Vagina (tissue), 2 donors: ENCODE measurements around the gene TMEM255B. TPM values are rescaled to one million over a fixed set of nuclear protein-coding genes. Genes with fewer than 3 reads are reported as not detected.
A peak's percentile ranks its signal among the peaks of the same experiment; 100 is the strongest.

Source experiments
- DNase-seq, 2 donors: peaks; one replicate each; pipeline ENCODE4 v3.0.0-alpha.2; 2017; ENCODE audit errors: extremely low spot score in 2 of 2
- H3K27ac ChIP-seq: fragments of 200-600 bp; sonication (generic); one replicate; pipeline ENCODE4 v1.5.1; 2019
- H3K27me3 ChIP-seq: fragments of 200-600 bp; sonication (generic); one replicate; pipeline ENCODE4 v1.5.1; 2019
- H3K36me3 ChIP-seq, 2 donors: fragments of 200-600 bp; sonication (generic); one replicate each; pipeline ENCODE4 v1.5.1; 2017 to 2019
- H3K4me1 ChIP-seq: fragments of 200-600 bp; sonication (generic); one replicate; pipeline ENCODE4 v1.5.1; 2019
- H3K4me3 ChIP-seq, 2 donors: fragments of 200-600 bp; sonication (generic); 1 replicate in 1 of 2; 2 replicates in 1 of 2; pipeline ENCODE4 v1.5.1; 2016 to 2019
- H3K9me3 ChIP-seq: fragments of 200-600 bp; sonication (generic); one replicate; pipeline ENCODE4 v1.5.1; 2019
- POLR2A ChIP-seq, 2 donors: fragments of 450-650 bp; IDR thresholded peaks; one replicate each; pipeline ENCODE4 v1.6.1; 2017; ENCODE audit warnings: antibody characterized with exemption in 2 of 2, mild to moderate bottlenecking in 2 of 2, moderate library complexity in 2 of 2
- POLR2AphosphoS5 ChIP-seq, 2 donors: sonication (generic); formaldehyde crosslinking; IDR thresholded peaks; one replicate each; pipeline ENCODE4 v1.9.0; 2017; ENCODE audit warnings: antibody characterized with exemption in 2 of 2, mild to moderate bottlenecking in 2 of 2, low read depth in 1 of 2; ENCODE audit not compliant: insufficient read depth in 1 of 2
- intact Hi-C: fragments of 100-400 bp; cut with DNase I; formaldehyde crosslinking; loops from one replicate; pipeline ENCODE4 v1.15.1; 2023
- total RNA-seq: library from RNA; depleted of rRNA; stranded (reverse); fragments of >200 nt; gene quantifications from one replicate; pipeline ENCODE4 v1.2.3, GENCODE V29; 2016
- TF ChIP-seq, protein P1 (sequence below), 3 experiments: fragments of 450-650 bp in 2 of 3; fragments of 200-600 bp in 1 of 3; sonication (generic) in 1 of 3; IDR thresholded peaks; one replicate each; pipeline ENCODE4 v1.5.1; 2017 to 2019; ENCODE audit warnings: antibody characterized with exemption in 3 of 3, mild to moderate bottlenecking in 2 of 3, moderate library complexity in 2 of 3

Gene TMEM255B
- total RNA-seq, 1 donor from 2014 or later, result 6.4 TPM

DNA sequence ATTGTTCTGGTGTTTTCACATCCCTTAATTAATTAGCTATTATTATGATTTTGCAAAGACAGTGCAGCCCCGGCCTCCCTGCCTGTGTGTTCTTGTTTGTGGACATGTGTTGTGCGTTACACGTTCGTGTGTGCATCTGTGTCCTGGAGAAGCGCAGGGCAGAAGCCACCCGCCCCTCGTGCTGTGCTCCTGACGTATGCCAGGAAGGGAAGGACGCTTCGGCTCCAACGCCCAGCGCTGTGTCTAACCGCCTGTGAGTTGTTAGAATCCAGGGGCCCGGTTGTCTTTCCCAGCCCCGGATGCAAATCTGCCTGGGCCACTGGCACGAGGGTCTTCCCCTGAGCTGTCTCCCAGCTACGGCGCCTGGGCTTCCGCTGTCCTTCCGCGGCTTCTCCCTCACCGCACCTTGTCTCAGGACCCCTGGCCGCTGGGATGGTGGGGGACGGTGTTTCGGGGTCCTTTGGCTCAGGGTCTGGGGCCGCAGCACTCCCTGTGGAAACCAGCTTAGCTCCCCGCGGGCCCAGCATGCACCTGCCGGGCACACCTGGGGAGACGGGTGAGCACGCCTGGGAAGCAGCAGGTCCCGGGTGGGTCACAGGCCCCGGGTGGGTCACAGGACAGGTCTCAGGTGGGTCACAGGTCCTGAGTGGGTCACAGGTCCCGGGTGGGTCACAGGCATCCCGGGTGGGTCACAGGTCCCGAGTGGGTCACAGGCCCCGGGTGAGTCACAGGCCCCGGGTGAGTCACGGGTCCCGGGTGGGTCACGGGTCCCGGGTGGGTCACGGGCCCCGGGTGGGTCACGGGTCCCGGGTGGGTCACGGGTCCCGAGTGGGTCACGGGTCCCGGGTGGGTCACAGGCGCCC is 53.4 kb downstream of the TMEM255B start:
- DNase-seq, result no peak
- H3K4me1 ChIP-seq, result peaks cover 12% of the 10 kb centered on the region
- H3K27me3 ChIP-seq, result no peaks in the 10 kb centered on the region
- intact Hi-C loops, result loop anchor here (5.0 kb wide), 1 partner anchor 415 kb away; no protein-coding TSS in a partner anchor
- TF ChIP-seq, protein P1, sequence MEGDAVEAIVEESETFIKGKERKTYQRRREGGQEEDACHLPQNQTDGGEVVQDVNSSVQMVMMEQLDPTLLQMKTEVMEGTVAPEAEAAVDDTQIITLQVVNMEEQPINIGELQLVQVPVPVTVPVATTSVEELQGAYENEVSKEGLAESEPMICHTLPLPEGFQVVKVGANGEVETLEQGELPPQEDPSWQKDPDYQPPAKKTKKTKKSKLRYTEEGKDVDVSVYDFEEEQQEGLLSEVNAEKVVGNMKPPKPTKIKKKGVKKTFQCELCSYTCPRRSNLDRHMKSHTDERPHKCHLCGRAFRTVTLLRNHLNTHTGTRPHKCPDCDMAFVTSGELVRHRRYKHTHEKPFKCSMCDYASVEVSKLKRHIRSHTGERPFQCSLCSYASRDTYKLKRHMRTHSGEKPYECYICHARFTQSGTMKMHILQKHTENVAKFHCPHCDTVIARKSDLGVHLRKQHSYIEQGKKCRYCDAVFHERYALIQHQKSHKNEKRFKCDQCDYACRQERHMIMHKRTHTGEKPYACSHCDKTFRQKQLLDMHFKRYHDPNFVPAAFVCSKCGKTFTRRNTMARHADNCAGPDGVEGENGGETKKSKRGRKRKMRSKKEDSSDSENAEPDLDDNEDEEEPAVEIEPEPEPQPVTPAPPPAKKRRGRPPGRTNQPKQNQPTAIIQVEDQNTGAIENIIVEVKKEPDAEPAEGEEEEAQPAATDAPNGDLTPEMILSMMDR (IDR thresholded peaks at IDR 0.05), result no peak
- no peak for TF ChIP-seq POLR2A (IDR thresholded peaks at IDR 0.05)
- no peak for TF ChIP-seq POLR2AphosphoS5 (IDR thresholded peaks at IDR 0.05; ENCODE audit: insufficient read depth in 1 of 2, low read depth in 1 of 2)
- H3K4me3 ChIP-seq, result no peak overlapping the region
- H3K36me3 ChIP-seq, result no peaks in the 10 kb centered on the region
- peak overlapping the region; percentile 6 for H3K27ac ChIP-seq
- no peaks in the 10 kb centered on the region for H3K9me3 ChIP-seq

DNA sequence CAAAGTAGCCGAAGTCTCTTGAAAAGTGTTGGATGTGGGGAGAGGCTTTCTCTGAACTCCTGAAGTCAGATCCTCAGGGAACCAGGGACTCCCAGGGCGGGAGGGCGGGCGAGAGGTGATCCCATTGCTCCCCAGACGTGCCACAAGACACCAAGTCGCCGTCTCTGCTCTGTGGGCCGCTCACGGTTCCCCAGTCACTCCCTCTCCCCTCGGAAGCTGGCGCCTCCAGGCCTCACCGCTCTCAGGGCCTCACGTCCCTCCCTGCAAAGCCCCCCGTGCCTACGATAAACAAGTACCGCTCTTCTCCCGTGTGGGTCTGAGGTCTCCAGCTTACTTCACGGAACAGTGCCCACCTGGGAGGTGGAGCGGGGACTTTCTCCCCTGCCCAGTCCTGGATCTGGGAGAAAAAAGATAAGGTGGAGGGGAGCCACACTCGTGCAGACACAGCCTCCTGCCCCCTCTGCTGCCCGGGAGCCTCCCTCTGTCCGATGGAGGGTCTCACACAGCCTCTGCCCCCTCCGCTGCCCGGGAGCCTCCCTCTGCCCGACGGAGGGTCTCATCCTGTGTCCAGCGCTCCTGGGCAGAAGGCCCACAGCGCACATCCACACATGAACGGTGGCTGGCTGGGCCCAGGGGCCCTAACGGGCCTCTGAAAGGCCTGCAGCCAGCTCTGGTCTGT is 54.2 kb downstream of the TMEM255B start:
- Histone ChIP-seq H3K4me1 (peaks cover 20% of the 10 kb centered on the region), H3K36me3 (no peaks in the 10 kb centered on the region), H3K27ac (peak overlapping the region; percentile 6), H3K27me3 (no peaks in the 10 kb centered on the region), H3K9me3 (no peaks in the 10 kb centered on the region), H3K4me3 (no peak overlapping the region)
- TF ChIP-seq POLR2AphosphoS5 (IDR thresholded peaks at IDR 0.05; ENCODE audit: insufficient read depth in 1 of 2, low read depth in 1 of 2) (no peak), POLR2A (IDR thresholded peaks at IDR 0.05) (no peak)
- TF ChIP-seq, protein P1 (IDR thresholded peaks at IDR 0.05), result no peak
- DNase-seq, result no peak
- intact Hi-C loops, result loop anchor here (5.0 kb wide), 1 partner anchor 414 kb away; no protein-coding TSS in a partner anchor

DNA sequence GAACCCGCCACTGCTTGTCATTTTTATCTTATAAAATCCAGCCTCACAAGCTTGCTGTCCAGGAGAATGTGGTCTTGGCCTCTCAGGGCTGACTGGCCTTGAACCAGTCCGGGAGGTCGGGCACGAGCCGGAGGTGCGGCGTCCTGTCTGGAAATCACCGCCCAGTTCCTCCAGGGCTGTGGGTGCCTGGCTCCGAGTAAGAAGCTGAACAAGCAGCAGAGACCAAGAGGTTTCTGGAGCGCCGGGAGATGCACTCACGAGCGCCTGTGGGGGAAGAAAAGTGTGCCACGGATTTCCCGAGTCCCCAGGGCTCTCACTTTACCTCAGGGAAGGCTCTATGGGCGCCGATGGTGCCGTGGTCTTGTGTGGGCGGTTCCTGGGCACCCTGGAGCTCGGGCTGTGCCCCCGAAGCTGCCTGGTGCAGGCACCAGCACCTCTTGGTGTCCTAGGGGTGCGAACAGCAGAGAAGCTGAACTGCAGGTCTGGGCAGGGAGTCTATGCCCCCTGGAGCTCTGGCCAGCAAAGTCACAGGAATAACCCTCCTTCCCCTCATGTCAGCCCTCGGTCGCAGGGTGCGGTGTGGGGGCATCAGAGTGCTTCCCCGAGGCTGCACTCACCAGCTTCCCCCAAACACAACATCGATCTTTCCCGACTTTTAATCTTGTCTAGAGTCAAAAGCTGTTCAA is 54.9 kb downstream of the TMEM255B start:
- Histone ChIP-seq H3K4me3 (no peak overlapping the region), H3K9me3 (no peaks in the 10 kb centered on the region), H3K4me1 (peaks cover 27% of the 10 kb centered on the region), H3K27me3 (no peaks in the 10 kb centered on the region), H3K27ac (peak overlapping the region; percentile 17), H3K36me3 (no peaks in the 10 kb centered on the region)
- intact Hi-C loops, result loop anchor here (5.0 kb wide), 1 partner anchor 413 kb away; no protein-coding TSS in a partner anchor
- no peak for DNase-seq
- TF ChIP-seq POLR2A (IDR thresholded peaks at IDR 0.05) (no peak), POLR2AphosphoS5 (IDR thresholded peaks at IDR 0.05; ENCODE audit: insufficient read depth in 1 of 2, low read depth in 1 of 2) (peak in 1 of 2 donors; percentile 12)

DNA sequence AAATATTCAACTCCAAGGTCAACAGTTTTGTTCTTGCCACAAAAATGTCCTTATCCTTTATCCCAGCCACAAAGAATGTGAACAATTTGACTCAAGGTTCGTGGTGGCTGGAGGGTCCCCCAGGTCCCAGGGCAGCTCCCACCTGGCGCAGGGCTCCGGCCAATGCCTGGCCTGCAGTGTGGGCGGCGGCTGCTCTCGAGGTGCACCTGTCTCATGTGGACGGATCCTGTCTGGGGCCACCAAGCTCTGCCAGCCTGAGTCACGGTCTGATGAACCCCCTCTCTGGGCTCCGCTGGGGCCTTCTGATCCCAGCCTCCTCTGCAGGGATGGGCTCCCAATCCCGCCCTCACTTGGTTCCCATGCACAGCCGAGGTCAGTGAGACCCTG is 55.4 kb downstream of the TMEM255B start:
- intact Hi-C loops, result loop anchor here (5.0 kb wide), 1 partner anchor 413 kb away; no protein-coding TSS in a partner anchor
- Histone ChIP-seq H3K4me1 (peaks cover 30% of the 10 kb centered on the region), H3K9me3 (no peaks in the 10 kb centered on the region), H3K4me3 (no peak overlapping the region), H3K27me3 (no peaks in the 10 kb centered on the region), H3K36me3 (no peaks in the 10 kb centered on the region), H3K27ac (no peak overlapping the region)
- DNase-seq, result no peak
- no peak for TF ChIP-seq POLR2A (IDR thresholded peaks at IDR 0.05)
- TF ChIP-seq, protein P1 (IDR thresholded peaks at IDR 0.05), result no peak
- TF ChIP-seq POLR2AphosphoS5 (IDR thresholded peaks at IDR 0.05; ENCODE audit: insufficient read depth in 1 of 2, low read depth in 1 of 2), result no peak
